PC-9 (cell line): Measurements from ENCODE around the gene ACACA.

Experiments
- CTCF ChIP-seq: fragments of 200-600 bp; sonication (generic); conservative IDR thresholded peaks from 2 replicates; pipeline ENCODE4 v1.6.1; 2017; ENCODE audit warnings: mixed run types, antibody characterized with exemption, mild to moderate bottlenecking, moderate library complexity
- EZH2 ChIP-seq: fragments of 200-600 bp; sonication (generic); IDR thresholded peaks from 2 replicates; pipeline ENCODE4 v1.8.0; 2017; ENCODE audit warnings: antibody characterized with exemption, low read depth

GRCh38 chr17:37310940-37311339 lies 95.7 kb downstream of the ACACA start:
- TF ChIP-seq CTCF, result no peak
- TF ChIP-seq EZH2, result no peak
